Hepatocyte (in vitro differentiated cells): ENCODE results near the gene PDPN.

Experiments used
- EZH2 ChIP-seq: fragments of 200-600 bp; sonication (generic); IDR thresholded peaks from 2 replicates; pipeline ENCODE4 v1.6.1; 2016; ENCODE audit warnings: antibody characterized with exemption, mild to moderate bottlenecking, borderline replicate concordance
- EZH2phosphoT487 ChIP-seq: fragments of 200-600 bp; sonication (generic); IDR thresholded peaks from one replicate; pipeline ENCODE4 v1.6.1; 2018; ENCODE audit warnings: antibody characterized with exemption, mild to moderate bottlenecking, low read depth, moderate library complexity; ENCODE audit not compliant: unreplicated experiment, severe bottlenecking
- TF ChIP-seq, protein P1 (sequence below): fragments of 200-600 bp; sonication (generic); IDR thresholded peaks from 2 replicates; pipeline ENCODE4 v1.5.1; 2016; ENCODE audit warnings: antibody characterized with exemption, mild to moderate bottlenecking; ENCODE audit not compliant: poor library complexity

GRCh38 chr1:13620825-13621224 lies 37.2 kb downstream of the PDPN start:
- TF ChIP-seq, protein P1, sequence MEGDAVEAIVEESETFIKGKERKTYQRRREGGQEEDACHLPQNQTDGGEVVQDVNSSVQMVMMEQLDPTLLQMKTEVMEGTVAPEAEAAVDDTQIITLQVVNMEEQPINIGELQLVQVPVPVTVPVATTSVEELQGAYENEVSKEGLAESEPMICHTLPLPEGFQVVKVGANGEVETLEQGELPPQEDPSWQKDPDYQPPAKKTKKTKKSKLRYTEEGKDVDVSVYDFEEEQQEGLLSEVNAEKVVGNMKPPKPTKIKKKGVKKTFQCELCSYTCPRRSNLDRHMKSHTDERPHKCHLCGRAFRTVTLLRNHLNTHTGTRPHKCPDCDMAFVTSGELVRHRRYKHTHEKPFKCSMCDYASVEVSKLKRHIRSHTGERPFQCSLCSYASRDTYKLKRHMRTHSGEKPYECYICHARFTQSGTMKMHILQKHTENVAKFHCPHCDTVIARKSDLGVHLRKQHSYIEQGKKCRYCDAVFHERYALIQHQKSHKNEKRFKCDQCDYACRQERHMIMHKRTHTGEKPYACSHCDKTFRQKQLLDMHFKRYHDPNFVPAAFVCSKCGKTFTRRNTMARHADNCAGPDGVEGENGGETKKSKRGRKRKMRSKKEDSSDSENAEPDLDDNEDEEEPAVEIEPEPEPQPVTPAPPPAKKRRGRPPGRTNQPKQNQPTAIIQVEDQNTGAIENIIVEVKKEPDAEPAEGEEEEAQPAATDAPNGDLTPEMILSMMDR, result no peak
- no peak for TF ChIP-seq EZH2phosphoT487
- TF ChIP-seq EZH2, result no peak
